ENCODE results near the gene KRT79.

Gene KRT79

DNA sequence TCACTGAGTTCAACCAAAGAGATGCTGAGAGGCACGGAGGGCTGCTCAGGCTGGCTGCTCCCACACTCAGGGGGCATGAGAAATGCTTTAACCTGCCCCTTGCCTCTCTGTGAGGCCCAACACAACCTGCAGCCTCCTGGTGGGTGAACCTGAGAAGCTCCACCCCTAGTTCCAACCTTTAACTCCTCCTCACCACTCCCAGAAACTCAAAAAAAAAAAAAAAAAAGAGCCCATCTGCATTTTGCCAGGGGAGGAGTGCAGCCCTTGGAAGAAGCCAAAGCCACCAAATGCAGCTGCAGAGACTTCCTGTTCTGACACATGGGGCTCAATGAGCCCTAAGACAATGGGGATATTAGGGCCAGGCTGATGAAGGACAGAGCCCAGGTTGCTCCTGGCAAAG lies 29.1 kb downstream of the KRT79 start:
- no peak overlapping the region for H3K4me3 ChIP-seq (ENCODE audit: low read length)
- TF ChIP-seq, protein P1, sequence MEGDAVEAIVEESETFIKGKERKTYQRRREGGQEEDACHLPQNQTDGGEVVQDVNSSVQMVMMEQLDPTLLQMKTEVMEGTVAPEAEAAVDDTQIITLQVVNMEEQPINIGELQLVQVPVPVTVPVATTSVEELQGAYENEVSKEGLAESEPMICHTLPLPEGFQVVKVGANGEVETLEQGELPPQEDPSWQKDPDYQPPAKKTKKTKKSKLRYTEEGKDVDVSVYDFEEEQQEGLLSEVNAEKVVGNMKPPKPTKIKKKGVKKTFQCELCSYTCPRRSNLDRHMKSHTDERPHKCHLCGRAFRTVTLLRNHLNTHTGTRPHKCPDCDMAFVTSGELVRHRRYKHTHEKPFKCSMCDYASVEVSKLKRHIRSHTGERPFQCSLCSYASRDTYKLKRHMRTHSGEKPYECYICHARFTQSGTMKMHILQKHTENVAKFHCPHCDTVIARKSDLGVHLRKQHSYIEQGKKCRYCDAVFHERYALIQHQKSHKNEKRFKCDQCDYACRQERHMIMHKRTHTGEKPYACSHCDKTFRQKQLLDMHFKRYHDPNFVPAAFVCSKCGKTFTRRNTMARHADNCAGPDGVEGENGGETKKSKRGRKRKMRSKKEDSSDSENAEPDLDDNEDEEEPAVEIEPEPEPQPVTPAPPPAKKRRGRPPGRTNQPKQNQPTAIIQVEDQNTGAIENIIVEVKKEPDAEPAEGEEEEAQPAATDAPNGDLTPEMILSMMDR (IDR thresholded peaks at IDR 0.05; ENCODE audit: insufficient read depth, low read depth, low read length, missing control alignments): no peak
- no peak for DNase-seq (ENCODE audit: low read depth)

DNA sequence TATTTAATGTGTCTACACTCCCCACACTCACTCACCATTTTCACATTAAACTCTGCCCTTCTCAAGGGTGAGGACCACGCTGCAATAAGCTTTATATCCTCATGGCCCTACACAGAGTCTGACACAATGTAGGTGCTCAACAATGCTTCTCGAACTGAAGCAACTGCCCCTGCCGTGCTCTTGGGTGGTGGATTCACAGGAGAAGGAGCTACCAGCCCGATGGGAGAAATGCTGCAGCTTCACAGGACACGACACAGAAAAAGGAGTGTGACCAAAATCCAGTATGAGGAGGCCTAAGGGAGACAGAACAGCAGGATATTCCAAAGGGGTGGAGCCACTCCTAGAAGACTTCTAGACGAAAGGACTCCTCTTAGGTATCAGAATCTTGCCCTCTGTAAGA lies 31.7 kb downstream of the KRT79 start:
- no peak for DNase-seq (ENCODE audit: low read depth)
- H3K4me3 ChIP-seq (ENCODE audit: low read length): no peak overlapping the region
- TF ChIP-seq, protein P1 (IDR thresholded peaks at IDR 0.05; ENCODE audit: insufficient read depth, low read depth, low read length, missing control alignments): no peak

DNA sequence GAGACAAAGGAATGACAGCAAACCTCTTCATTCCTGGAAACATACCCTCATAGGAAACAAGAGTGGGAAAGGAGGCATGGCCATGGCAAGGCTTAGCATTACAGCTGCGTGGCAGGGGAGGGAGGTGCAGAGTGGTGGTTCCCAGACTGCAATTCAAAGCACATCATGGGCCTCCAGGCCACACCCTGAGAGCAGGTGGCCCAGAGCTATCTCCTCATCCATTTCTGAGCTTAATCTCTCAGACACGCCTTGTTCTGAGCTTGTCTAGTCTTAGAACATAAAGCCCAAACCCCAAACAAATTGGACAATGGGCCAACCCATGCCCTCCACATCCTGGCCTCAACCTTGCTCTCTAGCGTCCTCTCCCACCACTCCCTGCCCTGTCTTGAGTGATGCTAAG lies 32.3 kb downstream of the KRT79 start:
- TF ChIP-seq, protein P1 (IDR thresholded peaks at IDR 0.05; ENCODE audit: insufficient read depth, low read depth, low read length, missing control alignments): no peak
- H3K4me3 ChIP-seq (ENCODE audit: low read length): no peak overlapping the region
- no peak for DNase-seq (ENCODE audit: low read depth)

DNA sequence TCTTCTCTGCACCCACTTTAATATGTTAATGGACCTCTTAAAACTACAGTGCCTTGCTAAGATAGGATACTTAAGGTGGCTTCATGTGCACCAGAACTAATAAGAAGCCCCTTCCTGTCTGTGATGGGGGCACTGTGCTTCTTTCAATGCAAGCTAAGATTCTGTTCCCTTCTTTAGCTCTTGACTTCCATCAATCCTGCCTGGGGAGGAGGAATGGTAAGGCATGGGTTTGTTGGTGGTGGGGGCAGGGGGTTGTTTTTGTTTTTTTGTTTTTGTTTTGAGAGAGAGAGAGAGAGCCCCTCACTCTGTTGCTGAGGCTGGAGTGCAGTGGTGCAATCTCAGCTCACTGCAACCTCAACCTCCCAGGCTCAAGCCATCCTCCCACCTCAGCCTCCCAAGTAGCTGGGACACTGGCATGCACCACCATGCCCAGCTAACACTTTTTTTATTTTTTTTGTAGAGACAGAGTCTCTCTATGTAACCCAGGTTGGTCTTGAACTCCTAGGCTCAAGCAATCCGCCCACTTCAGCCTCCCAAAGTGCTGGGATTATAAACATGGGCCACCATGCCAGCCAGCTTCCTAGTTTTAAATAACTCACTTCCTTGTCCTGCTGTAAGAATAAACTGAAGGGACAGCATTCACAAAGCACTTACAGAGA lies 33.7 kb downstream of the KRT79 start:
- TF ChIP-seq, protein P1 (IDR thresholded peaks at IDR 0.05; ENCODE audit: insufficient read depth, low read depth, low read length, missing control alignments): no peak
- no peak for DNase-seq (ENCODE audit: low read depth)
- no peak overlapping the region for H3K4me3 ChIP-seq (ENCODE audit: low read length)

DNA sequence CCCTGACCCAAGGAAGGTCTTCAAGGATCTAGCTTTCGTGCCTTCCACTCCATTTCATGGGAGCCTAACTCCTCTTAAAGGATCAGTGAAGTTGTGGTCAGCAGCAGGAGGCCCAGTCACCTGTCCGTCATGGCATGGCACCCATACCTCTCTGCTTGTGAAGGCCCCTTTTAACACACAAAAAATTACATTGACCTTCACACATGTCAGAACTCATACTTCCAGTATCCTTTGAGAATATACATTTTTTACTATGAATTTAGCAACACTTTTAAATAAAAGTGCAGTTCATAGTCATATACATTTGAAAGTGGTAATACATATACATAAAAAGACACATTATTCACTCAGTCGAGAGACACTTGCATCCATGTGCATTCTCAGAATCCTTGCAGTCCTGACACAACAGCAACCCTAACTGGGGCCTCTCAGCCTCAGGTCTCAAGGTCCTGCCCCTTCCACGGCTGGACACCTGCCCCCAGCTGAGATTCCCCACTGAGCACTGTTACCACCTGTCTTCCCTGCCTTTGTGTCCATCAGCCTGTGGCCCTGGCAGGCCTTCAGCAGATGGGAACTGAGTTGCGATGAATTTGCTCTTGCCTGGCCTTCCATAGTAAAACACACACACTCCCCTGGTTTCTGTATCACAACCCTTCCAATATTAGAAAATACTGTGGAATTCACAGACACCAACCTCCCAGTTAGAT lies 34.5 kb downstream of the KRT79 start:
- H3K4me3 ChIP-seq (ENCODE audit: low read length): no peak overlapping the region
- TF ChIP-seq, protein P1 (IDR thresholded peaks at IDR 0.05; ENCODE audit: insufficient read depth, low read depth, low read length, missing control alignments): no peak
- no peak for DNase-seq (ENCODE audit: low read depth)

DNA sequence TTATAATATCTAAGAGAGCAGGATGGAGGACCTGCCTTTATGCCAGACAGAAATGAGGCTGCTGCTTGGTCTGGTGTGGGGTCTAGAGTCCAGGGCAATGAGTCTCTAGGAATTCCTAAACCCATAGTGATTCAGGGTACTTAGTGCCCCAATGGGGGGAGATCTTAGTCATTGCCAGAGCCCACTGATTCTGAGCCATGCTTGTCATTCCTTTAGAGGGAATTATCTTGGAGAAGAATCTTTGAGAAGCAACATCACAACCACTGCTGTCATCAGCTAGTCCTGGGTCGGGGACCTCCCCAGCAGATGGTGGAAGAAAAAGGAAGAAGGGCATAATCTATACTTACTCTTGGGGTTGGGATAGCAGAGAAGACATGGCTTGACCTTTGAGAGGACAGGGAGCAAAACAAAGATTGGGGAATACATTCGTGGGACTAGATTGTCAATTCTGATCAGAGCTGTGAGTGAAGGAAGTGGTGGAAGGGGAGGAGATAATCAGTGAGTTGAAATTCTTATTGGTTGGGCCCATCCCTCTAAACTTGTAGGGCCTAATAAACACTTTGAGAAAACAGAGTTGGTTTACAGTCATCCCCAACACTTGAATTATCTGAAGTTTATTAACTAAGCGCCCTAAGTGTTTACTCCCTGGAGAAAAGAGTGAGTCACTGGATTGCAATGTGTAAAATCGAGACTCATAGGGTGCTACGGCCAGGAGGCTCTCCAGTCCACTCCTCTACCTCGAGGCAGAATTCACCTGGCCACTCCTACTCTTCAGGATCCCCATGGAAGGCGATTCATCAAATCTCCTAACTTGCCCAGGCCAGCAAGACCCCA lies 35.2 kb downstream of the KRT79 start:
- H3K4me3 ChIP-seq (ENCODE audit: low read length): no peak overlapping the region
- TF ChIP-seq, protein P1 (IDR thresholded peaks at IDR 0.05; ENCODE audit: insufficient read depth, low read depth, low read length, missing control alignments): no peak
- DNase-seq (ENCODE audit: low read depth): peak; percentile 91
